PC-3 (cell line): ENCODE results near the gene CXorf49.

Experiments
- EZH2phosphoT487 ChIP-seq: fragments of 300-600 bp; sonication (generic); IDR thresholded peaks from 2 replicates; pipeline ENCODE4 v1.6.1; 2018; ENCODE audit warnings: mild to moderate bottlenecking, antibody characterized with exemption, low read length, borderline replicate concordance
- TF ChIP-seq, protein P1 (sequence below): fragments of 300-600 bp; sonication (generic); conservative IDR thresholded peaks from 2 replicates; pipeline ENCODE4 v1.5.1; 2017; ENCODE audit warnings: antibody characterized with exemption, low read depth, mild to moderate bottlenecking, low read length

DNA sequence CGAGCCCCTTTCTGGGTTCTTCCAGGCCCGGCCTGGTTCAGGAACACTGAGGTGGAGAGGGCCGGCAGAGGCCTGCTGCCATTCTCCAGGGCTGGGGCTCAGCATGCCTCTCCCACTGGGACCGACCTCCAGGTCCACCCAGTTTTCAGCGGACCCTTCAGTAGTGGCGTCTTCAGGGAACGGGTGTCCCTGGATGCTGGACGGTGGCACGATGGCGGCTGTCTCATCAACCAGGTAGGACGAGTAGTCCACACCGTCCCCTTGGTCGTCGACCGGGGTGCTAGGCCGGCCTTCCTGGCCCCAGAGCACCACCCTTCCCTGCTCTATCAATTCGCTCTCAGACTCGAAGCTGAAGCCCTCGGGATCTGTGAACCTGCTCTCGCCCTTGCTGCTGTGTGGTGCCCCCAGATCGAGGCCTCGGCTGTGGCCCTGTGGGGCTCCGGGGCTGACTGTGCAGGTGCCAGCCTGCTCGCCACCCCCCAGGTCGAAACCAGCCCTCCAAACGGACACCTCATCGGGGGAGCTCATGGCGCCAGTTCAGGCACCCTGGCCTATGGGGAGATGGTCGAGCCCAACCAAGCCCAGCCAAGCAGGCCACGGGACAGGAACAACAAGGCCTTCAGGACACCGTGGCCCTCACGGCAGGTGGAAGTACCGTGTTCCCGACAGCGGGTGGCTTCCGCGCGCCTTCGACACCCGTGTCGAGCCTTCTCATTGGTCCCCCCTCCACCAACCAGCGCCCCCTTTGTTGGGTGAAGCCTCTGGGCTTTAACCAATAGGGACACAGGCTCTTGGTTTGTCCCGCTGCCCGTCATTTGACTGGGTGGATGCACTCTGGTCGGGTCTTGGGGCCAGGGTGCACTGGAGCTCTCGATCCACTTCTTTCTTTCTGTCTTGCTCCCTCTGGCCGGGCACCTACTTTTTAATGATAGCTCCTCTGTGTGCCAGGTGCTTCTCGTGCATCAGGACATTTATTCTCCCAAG lies 51.6 kb downstream of the CXorf49 start:
- TF ChIP-seq, protein P1, sequence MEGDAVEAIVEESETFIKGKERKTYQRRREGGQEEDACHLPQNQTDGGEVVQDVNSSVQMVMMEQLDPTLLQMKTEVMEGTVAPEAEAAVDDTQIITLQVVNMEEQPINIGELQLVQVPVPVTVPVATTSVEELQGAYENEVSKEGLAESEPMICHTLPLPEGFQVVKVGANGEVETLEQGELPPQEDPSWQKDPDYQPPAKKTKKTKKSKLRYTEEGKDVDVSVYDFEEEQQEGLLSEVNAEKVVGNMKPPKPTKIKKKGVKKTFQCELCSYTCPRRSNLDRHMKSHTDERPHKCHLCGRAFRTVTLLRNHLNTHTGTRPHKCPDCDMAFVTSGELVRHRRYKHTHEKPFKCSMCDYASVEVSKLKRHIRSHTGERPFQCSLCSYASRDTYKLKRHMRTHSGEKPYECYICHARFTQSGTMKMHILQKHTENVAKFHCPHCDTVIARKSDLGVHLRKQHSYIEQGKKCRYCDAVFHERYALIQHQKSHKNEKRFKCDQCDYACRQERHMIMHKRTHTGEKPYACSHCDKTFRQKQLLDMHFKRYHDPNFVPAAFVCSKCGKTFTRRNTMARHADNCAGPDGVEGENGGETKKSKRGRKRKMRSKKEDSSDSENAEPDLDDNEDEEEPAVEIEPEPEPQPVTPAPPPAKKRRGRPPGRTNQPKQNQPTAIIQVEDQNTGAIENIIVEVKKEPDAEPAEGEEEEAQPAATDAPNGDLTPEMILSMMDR: no peak
- no peak for TF ChIP-seq EZH2phosphoT487
